ENCODE measurements around the gene ZYG11A. TPM values are rescaled to one million over a fixed set of nuclear protein-coding genes. Genes with fewer than 3 reads are reported as not detected.
"Not testable (repeated sequence)": the region's sequence is repeated elsewhere in the genome, so short reads cannot be mapped to it uniquely, and the experiment has no call there.

ZYG11A gene
- total RNA-seq (2014; rRNA removed; shearing (Covaris generic); ENCODE audit: low replicate concordance) = 1.4 and 4.2 TPM in 2 replicates

DNA sequence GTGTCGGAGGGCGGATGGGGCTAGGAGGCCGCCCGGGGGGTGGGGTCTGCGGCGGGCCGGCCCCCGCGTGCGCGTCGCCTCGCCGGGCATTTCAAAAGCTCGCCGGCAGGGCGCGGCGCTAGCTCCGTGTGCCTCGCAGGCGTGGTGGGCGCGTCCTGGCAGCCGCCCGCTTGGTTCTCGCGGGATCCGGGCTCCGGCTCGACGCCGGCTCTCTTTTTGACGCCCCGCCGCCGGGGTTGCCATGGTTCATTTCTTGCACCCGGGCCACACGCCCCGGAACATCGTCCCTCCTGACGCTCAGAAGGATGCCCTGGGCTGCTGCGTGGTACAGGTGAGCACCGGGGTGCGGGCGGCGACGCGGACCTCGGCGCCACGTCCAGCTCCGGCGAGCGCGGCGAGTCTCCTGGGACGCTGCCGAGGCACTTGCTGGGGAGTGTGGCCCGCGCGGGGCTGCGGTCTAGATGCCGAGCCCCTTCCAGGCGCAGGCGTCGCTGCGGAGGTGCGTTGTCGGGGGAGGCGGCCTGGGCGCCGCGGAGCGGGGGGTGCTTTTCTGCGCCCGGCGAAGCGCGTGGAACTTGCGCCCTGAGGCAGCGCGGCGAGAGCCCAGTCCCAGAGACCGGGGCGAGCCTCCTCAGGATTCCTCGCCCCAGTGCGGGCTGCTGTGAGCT lies at the start of gene ZYG11A:
TSS of gene ZYG11A (plus strand) at position 118 of the 668 bp plus-strand sequence. CDS start at position 242, 124 bp downstream.
- DNase-seq (ENCODE audit: low read depth) = peak; percentile 90
- in situ Hi-C loops (cut with HindIII; ENCODE audit: low pct_unique_long_range_greater_than_20kb, low sequenced_read_pairs) = no loop called here

DNA sequence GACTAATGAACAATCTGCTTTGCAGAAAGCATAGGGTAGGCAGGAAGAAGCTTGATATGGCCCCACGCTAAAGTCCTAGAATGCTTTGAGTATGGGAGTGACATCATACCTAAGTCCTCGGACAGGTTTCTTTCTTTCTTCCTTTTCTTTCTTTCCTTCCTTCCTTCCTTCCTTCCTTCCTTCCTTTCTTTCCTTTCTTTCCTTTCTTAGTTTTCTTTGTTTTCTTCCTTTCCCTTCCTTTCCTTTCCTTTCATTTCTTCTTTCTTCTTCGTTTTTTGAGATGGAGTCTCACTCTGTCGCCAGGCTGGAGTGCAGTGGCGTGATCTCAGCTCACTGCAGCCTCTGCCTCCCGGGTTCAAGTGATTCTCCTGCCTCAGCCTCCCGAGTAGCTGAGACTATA lies 48.8 kb upstream of the ZYG11A start:
- not testable (repeated sequence) for DNase-seq (ENCODE audit: low read depth)

DNA sequence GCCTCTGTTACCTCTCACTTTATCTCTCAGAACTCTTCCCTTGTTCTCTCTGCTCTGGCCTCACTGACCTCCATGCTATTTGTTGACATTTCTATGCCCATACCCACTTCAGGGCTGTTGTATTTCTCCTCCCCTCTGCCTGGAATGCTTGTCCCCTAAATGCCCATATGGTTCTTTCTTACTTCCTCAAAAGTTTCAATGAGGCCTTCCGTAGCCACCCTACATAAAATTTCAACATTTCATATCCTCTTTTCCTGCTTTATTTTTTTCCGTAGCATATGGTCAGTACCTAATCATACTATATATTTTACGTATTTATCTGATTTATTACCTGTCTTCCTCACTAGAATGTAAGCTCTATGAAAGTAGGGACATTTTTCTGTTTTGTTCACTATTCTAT lies 47.1 kb upstream of the ZYG11A start:
- in situ Hi-C loops (cut with HindIII; ENCODE audit: low pct_unique_long_range_greater_than_20kb, low sequenced_read_pairs) = no loop called here
- no peak for DNase-seq (ENCODE audit: low read depth)

More for the DNA sequence above, 48.8 kb upstream of the ZYG11A start:
- in situ Hi-C loops (cut with HindIII; ENCODE audit: low pct_unique_long_range_greater_than_20kb, low sequenced_read_pairs) = not testable (repeated sequence)

DNA sequence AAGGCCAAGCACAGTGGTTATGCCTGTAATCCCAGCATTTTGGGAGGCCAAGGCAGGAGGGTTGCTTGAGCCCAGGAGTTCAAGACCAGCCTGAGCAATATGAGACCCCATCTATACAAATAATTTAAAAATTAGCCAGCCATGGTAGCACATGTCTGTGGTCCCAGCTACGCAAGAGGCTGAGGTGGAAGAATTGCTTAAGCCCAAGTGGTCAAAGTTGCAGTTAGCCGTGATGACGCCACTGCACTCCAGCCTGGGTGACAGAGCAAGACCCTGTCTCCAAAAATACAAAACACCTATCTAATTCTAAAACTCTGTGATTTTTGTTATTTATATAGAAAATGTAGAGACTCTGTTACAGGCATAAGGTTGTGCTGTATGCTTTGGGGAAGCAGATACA lies 44.2 kb upstream of the ZYG11A start:
- in situ Hi-C loops (cut with HindIII; ENCODE audit: low pct_unique_long_range_greater_than_20kb, low sequenced_read_pairs) = no loop called here
- no peak for DNase-seq (ENCODE audit: low read depth)

DNA sequence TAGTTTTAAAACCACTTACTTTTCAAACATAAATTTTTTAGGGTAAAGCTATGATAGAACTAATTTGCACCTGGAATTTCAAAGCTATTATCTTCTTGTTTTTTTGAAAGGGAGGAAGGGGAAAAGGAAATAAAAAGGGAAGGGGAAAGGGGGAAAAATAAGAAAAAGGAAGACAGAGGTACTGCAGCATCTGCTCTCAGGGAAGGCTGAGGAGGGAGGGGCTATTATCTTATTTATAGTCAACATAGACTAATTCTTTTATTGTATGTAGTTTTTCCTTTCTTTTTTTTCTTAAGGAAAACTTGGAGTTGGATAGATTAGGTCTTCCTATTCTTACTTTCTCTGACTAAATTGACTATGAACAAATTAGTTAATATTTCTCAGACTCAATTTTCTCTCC lies 41.5 kb upstream of the ZYG11A start:
- in situ Hi-C loops (cut with HindIII; ENCODE audit: low pct_unique_long_range_greater_than_20kb, low sequenced_read_pairs) = no loop called here
- DNase-seq (ENCODE audit: low read depth) = no peak

DNA sequence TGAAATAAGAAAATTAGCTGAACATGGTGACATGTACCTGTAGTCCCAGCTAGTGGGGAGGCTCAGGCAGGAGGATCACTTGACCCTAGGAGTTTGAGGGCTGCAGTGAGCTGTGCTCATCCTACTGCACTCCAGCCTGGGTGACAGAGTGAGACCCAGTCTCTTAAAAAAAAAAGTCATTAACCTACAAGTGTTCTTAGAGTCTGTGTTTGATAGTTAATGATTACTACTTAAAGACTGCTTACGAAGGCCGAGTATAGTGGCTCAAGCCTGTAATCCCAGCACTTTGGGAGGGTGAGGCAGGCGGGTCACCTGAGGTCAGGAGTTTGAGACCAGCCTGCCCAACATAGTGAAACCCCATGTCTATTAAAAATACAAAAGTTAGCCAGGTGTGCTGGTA lies 38.5 kb upstream of the ZYG11A start:
- DNase-seq (ENCODE audit: low read depth); in situ Hi-C loops (cut with HindIII; ENCODE audit: low pct_unique_long_range_greater_than_20kb, low sequenced_read_pairs): not testable (repeated sequence)

DNA sequence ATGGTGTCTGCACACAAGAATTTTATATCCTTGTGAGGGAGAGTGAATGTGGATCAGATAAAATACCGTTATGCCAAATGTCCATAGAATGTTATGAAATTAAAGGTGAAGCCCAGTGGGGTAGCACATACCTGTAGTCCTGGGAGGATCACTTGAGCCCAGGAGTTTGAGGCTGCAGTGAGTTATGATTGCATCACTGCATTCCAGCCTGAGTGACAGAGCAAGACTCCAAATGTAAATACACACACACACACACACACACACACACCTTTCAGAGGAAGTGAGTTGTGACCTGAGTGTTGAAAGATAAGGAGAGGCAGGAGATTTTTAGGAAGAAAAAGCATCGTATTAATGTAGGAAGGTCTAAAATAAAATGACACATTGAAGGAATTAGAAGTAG lies 28.1 kb upstream of the ZYG11A start:
- DNase-seq (ENCODE audit: low read depth) = peak; percentile 17
- in situ Hi-C loops (cut with HindIII; ENCODE audit: low pct_unique_long_range_greater_than_20kb, low sequenced_read_pairs) = no loop called here

DNA sequence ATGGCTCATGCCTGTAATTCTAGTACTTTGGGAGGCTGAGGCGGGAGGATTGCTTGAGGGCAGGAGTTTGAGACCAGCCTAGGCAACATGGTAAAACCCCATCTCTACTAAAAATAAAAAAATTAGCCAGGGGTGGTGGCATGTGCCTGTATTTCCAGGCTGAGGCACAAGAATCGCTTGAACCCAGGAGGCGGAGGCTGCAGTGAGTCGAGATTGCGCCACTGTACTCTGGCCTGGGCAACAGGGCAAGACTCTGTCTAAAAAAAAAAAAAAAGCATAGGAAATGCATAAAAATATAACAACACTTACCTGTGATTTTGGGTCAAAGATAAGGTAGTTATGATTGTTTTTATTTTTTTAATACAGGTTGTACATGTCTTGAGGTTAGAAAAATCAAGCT lies 21.7 kb upstream of the ZYG11A start:
- in situ Hi-C loops (cut with HindIII; ENCODE audit: low pct_unique_long_range_greater_than_20kb, low sequenced_read_pairs); DNase-seq (ENCODE audit: low read depth): not testable (repeated sequence)

DNA sequence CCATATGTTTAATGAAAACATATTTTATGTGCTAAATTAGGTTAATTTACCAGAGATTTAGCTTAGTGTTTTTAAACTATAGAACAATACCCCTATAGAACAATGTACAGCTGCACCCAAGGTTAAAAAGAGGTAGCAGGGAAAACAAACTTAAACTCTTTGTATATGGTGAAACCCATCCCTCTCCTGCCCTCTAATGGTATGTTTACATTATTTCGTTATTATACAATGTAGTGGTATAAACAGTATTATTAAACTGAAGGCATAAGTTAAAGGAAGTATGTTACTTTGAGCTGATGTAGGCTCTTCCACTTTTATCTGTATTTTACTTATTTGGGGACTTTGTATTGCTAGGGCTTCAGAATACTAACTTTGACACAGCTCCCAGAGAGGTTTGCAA lies 16.7 kb upstream of the ZYG11A start:
- in situ Hi-C loops (cut with HindIII; ENCODE audit: low pct_unique_long_range_greater_than_20kb, low sequenced_read_pairs) = no loop called here
- peak; percentile 10 for DNase-seq (ENCODE audit: low read depth)

DNA sequence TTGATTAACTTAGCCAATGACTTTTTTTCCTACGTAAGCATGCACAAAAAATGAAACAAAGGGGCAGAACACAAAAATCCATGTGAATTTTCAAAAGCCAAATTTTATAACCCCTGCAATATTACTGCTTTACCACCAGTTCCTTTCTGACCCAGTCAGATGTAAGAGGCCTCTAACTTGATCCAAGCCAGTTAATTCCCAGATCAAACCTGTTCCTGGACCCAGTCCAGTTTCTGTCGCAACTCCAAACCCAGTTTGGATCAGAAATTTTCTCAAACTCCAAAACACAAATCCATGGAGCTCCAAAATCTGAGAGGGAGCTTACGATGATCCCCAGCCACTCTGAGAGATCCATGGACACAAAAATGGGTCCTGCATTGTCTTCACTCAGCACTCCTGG lies 7.8 kb upstream of the ZYG11A start:
- in situ Hi-C loops (cut with HindIII; ENCODE audit: low pct_unique_long_range_greater_than_20kb, low sequenced_read_pairs) = no loop called here
- DNase-seq (ENCODE audit: low read depth) = no peak

DNA sequence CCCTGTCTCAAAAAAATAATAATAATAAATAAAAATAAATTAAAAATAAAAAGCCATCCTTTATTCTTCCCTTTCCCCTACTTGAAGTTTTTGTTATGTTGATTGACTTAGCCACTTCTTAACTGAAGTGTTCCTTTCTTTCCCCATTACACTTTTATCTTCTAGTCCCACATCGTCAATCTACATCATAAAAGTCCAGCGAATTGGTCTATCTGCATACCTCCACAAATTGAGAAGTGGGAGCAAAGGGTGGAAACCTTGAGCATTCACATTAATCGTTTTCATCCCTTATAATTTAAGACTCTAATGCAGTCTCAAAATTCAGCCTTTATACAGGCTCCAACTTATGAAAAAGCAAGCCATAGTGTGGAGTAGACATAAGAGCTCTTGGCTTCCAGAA lies 6.5 kb upstream of the ZYG11A start:
- in situ Hi-C loops (cut with HindIII; ENCODE audit: low pct_unique_long_range_greater_than_20kb, low sequenced_read_pairs) = no loop called here
- no peak for DNase-seq (ENCODE audit: low read depth)

DNA sequence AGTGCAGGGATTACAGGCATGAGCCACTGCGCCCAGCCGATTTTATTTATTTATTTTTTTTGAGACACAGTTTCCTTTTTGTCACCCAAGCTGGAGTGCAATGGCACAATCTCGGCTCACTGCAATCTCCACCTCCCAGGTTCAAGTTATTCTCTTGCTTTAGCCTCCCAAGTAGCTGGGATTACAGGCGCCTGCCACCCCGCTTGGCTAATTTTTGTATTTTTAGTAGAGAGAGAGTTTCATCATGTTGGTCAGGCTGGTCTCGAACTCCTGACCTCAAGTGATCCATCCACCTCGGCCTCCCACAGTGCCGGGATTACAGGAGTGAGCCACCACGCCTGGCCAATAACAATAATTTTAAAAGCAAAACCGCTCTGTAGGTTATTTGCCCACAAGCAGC lies 3.4 kb upstream of the ZYG11A start:
- in situ Hi-C loops (cut with HindIII; ENCODE audit: low pct_unique_long_range_greater_than_20kb, low sequenced_read_pairs); DNase-seq (ENCODE audit: low read depth): not testable (repeated sequence)

DNA sequence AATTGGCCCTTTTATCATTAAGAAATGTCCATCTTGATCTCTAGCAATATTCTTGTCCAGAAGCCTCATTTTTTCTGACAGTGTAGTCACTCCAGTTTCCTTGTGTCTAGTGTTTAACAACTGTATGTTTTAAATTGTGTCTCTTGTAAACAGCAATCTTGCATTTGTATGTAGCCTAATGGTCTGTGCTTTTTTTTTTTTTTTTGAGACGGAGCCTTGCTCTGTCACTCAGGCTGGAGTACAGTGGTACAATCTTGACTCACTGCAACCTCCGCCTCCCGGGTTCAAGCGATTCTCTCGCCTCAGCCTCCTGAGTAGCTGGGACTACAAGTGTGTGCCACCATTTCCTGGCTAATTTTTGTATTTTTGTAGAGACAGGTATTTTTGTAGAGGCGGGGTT lies 2.6 kb downstream of the ZYG11A start:
- in situ Hi-C loops (cut with HindIII; ENCODE audit: low pct_unique_long_range_greater_than_20kb, low sequenced_read_pairs); DNase-seq (ENCODE audit: low read depth): not testable (repeated sequence)

DNA sequence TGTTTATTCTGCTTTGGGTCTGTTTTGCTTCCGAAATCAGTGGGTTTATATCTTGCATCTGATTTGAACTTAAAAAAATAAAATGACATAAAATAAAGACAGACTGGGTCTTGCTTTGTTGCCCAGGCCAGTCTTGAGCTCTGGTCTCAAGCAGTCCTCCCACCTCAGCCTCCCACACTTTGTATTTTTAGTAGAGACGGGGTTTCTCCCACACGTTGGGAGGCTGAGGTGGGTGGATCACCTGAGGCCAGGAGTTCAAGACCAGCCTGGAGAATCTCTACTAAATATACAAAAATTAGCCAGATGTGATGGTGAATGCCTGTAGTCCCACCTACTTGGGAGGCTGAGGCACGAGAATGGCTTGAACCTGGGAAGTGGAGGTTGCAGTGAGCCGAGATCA lies 5.9 kb downstream of the ZYG11A start:
- in situ Hi-C loops (cut with HindIII; ENCODE audit: low pct_unique_long_range_greater_than_20kb, low sequenced_read_pairs) = no loop called here
- DNase-seq (ENCODE audit: low read depth) = no peak

DNA sequence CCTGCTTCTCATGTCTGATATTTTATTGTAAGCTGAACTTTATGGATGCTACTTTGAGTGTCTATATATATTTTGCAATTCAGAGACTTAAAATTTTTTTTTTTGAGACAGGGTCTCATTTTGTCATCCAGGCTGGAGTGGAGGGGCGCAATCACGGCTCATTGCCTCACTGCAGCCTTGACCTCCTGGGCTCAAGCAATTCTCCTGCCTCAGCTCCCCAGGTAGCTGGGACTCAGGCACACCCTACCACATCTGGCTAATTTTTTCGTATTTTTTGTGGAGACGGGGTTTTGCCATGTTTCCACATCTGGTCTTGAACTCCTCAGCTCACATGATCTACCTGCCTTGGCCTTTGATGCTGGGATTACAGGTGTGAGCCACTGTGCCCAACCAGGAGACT lies 8.4 kb downstream of the ZYG11A start:
- in situ Hi-C loops (cut with HindIII; ENCODE audit: low pct_unique_long_range_greater_than_20kb, low sequenced_read_pairs) = no loop called here
- DNase-seq (ENCODE audit: low read depth) = no peak

DNA sequence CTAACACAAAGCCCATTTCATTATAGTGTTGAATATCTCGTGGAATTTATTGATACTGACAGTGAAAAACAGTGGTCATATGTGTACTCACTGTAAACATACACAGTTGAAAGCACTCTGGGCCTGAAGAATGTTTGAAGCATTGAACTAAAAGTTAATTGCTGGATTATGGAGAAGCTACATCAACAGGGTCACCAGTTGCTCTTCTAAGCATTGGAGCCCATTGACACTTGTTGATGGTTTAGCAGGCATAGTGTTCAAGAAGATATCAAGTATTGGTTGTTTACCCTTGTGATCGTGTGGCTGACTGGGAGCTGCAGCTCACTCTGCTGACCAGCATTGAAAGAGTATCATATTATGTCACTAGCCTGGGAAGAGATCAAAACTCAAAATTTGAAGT lies 10.3 kb downstream of the ZYG11A start:
- in situ Hi-C loops (cut with HindIII; ENCODE audit: low pct_unique_long_range_greater_than_20kb, low sequenced_read_pairs) = no loop called here

DNA sequence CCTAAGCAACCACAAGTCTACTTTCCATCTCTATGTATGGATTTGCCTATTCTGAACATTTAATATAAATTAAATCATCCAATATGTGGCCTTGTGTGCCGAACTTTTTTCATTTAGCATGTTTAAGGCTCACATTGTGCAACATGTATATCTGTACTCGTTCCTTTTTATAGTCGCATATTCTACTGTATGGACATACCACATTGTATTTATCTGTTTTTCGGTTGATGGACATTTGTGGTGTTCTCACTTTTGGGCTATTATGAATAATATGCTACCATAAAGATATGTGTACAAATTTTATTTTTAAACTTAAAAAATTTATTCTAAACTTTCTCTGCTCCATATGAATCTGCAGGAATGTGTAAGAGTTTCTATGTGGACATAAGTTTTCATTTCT lies 13.0 kb downstream of the ZYG11A start:
- no peak for DNase-seq (ENCODE audit: low read depth)
- in situ Hi-C loops (cut with HindIII; ENCODE audit: low pct_unique_long_range_greater_than_20kb, low sequenced_read_pairs) = no loop called here

More for the DNA sequence above, 10.3 kb downstream of the ZYG11A start:
- DNase-seq (ENCODE audit: low read depth) = no peak

DNA sequence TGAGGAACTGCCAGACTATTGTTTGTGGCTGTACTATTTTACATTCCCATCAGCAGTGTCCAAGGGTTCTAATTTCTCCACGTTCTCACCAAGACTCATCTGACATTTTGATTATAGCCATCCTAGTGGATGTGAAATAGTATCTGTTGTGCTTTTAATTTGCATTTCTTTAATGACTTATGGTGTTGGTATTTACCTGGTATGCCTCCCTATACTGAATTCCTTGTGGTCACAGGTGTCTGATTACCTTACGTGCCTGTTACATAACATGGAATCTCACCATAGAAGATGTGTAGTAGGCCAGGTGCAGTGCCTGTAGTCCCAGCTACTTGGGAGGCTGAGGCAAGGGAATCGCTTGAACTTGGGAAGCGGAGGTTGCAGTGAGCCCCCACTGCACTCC lies 13.5 kb downstream of the ZYG11A start:
- DNase-seq (ENCODE audit: low read depth) = no peak
- in situ Hi-C loops (cut with HindIII; ENCODE audit: low pct_unique_long_range_greater_than_20kb, low sequenced_read_pairs) = no loop called here

DNA sequence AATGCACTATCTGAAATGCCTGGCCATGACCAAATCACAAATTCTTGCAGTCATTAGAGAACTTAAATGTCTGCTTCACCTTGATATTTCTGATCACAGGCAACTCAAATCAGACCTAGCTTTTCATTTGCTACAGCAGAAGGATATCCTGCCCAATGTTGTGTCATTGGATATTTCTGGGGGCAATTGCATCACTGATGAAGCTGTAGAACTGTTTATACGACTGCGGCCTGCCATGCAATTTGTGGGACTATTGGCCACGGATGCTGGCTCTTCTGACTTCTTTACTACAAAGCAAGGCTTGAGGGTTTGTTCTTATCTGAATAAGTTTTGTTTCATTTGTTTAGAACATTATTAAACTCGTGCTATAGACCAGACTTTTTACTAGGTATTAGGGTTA lies 14.9 kb downstream of the ZYG11A start:
- DNase-seq (ENCODE audit: low read depth) = no peak
- in situ Hi-C loops (cut with HindIII; ENCODE audit: low pct_unique_long_range_greater_than_20kb, low sequenced_read_pairs) = no loop called here

DNA sequence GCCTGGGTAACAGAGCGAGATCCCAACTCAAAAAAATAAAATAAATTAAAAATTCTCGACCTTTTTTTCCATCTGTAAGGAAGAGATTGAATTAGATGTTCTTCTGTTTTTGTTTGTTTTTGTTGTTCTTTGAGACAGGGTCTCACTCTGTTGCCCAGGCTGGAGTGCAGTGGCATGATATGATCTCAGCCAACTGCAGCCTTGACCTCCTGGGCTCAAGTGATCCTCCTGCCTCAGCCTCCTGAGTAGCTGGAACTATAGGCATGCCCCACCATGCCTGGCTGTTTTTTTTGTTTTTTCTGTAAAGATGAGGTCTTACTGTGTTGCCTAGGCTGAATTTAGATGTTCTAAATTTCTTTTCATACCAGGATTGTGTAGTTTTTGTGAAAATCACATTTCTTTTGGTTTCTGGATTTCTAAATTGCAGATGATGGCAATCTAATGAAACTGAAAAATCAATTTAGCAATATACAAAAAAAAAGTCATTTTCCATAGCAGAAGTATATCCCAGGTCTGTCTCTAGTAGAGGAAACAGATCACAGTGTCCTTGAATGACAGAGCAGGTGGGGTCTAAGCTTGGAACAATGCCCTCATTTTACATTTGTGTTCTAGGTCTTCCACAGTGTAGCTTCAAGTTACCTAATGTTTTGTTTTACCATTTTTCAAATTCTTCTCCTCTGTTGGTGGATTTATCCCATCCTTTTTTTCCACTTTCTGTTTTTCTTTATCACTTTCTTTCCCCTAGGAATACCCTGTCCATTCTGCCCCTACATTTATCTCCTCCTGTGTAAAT lies 20.3 kb downstream of the ZYG11A start:
- in situ Hi-C loops (cut with HindIII; ENCODE audit: low pct_unique_long_range_greater_than_20kb, low sequenced_read_pairs) = no loop called here
- DNase-seq (ENCODE audit: low read depth) = no peak
